GM12892 (cell line): ENCODE data around the gene GP1BB.

ENCODE experiments used
- POLR2A ChIP-seq: IDR thresholded peaks from 2 replicates; pipeline ENCODE4 v1.6.1; 2011; ENCODE audit warnings: low read depth, low read length, control low read depth
- POLR2AphosphoS5 ChIP-seq: IDR thresholded peaks from 2 replicates; pipeline ENCODE4 v1.6.1; 2011; ENCODE audit warnings: low read depth, low read length, control low read depth
- TAF1 ChIP-seq: IDR thresholded peaks from 2 replicates; pipeline ENCODE4 v1.6.1; 2011; ENCODE audit warnings: low read depth, mild to moderate bottlenecking, control low read depth, low read length, borderline replicate concordance

DNA sequence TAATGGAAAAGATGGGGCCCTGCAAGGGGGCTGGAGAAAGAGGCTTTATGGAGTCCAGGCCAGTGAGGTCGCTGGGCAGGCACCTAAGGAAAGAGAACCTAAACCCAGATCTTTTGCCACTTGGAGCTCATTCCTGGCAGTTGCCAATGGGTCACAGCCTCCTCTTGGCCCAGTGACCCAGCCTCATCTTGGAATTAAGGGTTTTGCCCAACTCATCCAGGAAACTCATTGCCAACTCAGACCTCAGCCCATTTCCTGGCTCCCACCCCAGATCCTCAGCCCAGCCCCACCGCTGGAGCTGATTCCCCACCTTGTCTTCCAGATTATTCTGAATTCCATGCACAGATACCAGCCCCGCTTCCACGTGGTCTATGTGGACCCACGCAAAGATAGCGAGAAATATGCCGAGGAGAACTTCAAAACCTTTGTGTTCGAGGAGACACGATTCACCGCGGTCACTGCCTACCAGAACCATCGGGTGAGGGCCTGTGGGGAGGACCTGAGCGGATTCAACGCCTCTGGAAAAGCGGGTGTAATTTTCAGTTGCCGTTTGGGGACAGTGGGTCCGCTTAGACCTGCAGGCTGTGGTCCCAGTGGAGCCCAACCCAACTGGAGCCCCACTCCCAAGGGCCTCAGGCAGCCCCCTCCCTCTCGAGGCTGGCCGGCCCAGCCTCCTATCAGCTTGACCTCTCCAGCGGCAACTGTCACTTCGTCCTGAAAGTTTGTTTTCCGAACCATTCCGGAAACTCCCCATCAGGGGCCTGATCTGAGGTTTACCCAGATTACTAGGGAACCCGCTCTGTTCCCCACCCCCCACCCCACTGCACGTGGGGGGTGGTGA lies 41.5 kb downstream of the GP1BB start:
- TF ChIP-seq POLR2A = no peak
- TF ChIP-seq POLR2AphosphoS5 = no peak
- TF ChIP-seq TAF1 = no peak
